Cardiac muscle cell (in vitro differentiated cells and primary cell): Measurements from ENCODE around the gene VAV1. TPM values are rescaled to one million over a fixed set of nuclear protein-coding genes. Genes with fewer than 3 reads are reported as not detected.

Experiments used
- DNase-seq, 2 donors: peaks; one replicate each; pipeline versions ENCODE4 v3.0.0 to v3.0.0-alpha.2; 2010 to 2017; ENCODE audit warnings: low read depth in 1 of 2, low spot score in 1 of 2
- H3K27ac ChIP-seq: fragments of 200-600 bp; sonication (generic); 2 replicates; pipeline ENCODE4 v1.5.1; 2016
- H3K27me3 ChIP-seq: fragments of 200-600 bp; sonication (generic); 2 replicates; pipeline ENCODE4 v1.6.0; 2016; ENCODE audit warnings: control low read depth
- H3K36me3 ChIP-seq: fragments of 200-600 bp; sonication (generic); 2 replicates; pipeline ENCODE4 v1.5.1; 2016; ENCODE audit warnings: control low read depth
- H3K4me1 ChIP-seq: fragments of 200-600 bp; sonication (generic); 2 replicates; pipeline ENCODE4 v1.8.1; 2017; ENCODE audit warnings: low read depth, mild to moderate bottlenecking, mixed run types
- H3K4me3 ChIP-seq: fragments of 200-600 bp; sonication (generic); 2 replicates; pipeline ENCODE4 v1.5.1; 2016; ENCODE audit warnings: mild to moderate bottlenecking
- H3K9me3 ChIP-seq: fragments of 200-600 bp; sonication (generic); 2 replicates; pipeline ENCODE4 v1.5.1; 2017; ENCODE audit warnings: low read depth, mild to moderate bottlenecking, control low read depth
- CTCF ChIP-seq: IDR thresholded peaks from 2 replicates; pipeline ENCODE4 v1.5.1; 2012; ENCODE audit warnings: low read depth, mild to moderate bottlenecking, low read length
- polyA plus RNA-seq: library from polyadenylated mRNA; unstranded; fragments of >200 nt; fragmentation: Nextera tagmentation; extraction: Ambion mirVana; gene quantifications from 2 replicates; pipeline ENCODE4 v1.2.1, GENCODE V29; 2016
- total RNA-seq: library from RNA; depleted of rRNA; stranded (reverse); fragments of >200 nt; gene quantifications from 2 replicates; pipeline ENCODE4 v1.2.3, GENCODE V29; 2016

The VAV1 gene
- total and polyA plus RNA-seq, 2 experiments from 2014 or later, result not detected

GRCh38 chr19:6791237-6791636 is 18.7 kb downstream of the VAV1 start:
- Histone ChIP-seq H3K4me3 (no peak overlapping the region), H3K36me3 (no peaks in the 10 kb centered on the region), H3K4me1 (no peaks in the 10 kb centered on the region), H3K9me3 (no peaks in the 10 kb centered on the region), H3K27ac (no peak overlapping the region), H3K27me3 (no peaks in the 10 kb centered on the region)
- no peak for DNase-seq
- no peak for TF ChIP-seq CTCF

GRCh38 chr19:6793411-6793810 is 20.9 kb downstream of the VAV1 start:
- TF ChIP-seq CTCF, result no peak
- H3K9me3 ChIP-seq, result no peaks in the 10 kb centered on the region

GRCh38 chr19:6793973-6794372 is 21.5 kb downstream of the VAV1 start:
- Histone ChIP-seq H3K36me3 (no peaks in the 10 kb centered on the region), H3K4me1 (no peaks in the 10 kb centered on the region), H3K9me3 (no peaks in the 10 kb centered on the region), H3K27me3 (no peaks in the 10 kb centered on the region), H3K4me3 (no peak overlapping the region), H3K27ac (no peak overlapping the region)
- DNase-seq, result no peak
- TF ChIP-seq CTCF, result no peak

More at GRCh38 chr19:6793411-6793810, 20.9 kb downstream of the VAV1 start:
- Histone ChIP-seq H3K27me3 (no peaks in the 10 kb centered on the region), H3K4me3 (no peak overlapping the region), H3K36me3 (no peaks in the 10 kb centered on the region), H3K27ac (no peak overlapping the region), H3K4me1 (no peaks in the 10 kb centered on the region)
- DNase-seq, result no peak

GRCh38 chr19:6794686-6795431 is 22.4 kb downstream of the VAV1 start:
- no peak for TF ChIP-seq CTCF
- Histone ChIP-seq H3K27me3 (no peaks in the 10 kb centered on the region), H3K4me1 (no peaks in the 10 kb centered on the region), H3K4me3 (no peak overlapping the region), H3K36me3 (no peaks in the 10 kb centered on the region), H3K27ac (no peak overlapping the region), H3K9me3 (no peaks in the 10 kb centered on the region)
- no peak for DNase-seq

- Histone ChIP-seq H3K27me3 (no peaks in the 10 kb centered on the region), H3K4me3 (no peak overlapping the region), H3K36me3 (no peaks in the 10 kb centered on the region), H3K27ac (no peak overlapping the region), H3K9me3 (no peaks in the 10 kb centered on the region), H3K4me1 (no peaks in the 10 kb centered on the region)
- TF ChIP-seq CTCF, result no peak
- DNase-seq, result no peak
These were observed 23.8 kb downstream of the VAV1 start for GRCh38 chr19:6796278-6796677.
